Mesenchymal stem cell (in vitro differentiated cells and primary cell): ENCODE measurements around the gene RTN1.

Experiments used
- DNase-seq: peaks from one replicate; pipeline ENCODE4 v3.0.0-alpha.2; 2013
- H2AFZ ChIP-seq: one replicate; pipeline ENCODE4 v1.6.1; 2013; ENCODE audit warnings: low read depth, mild to moderate bottlenecking, control low read depth, inconsistent platforms, low read length, moderate library complexity
- H2AK5ac ChIP-seq: 2 replicates; pipeline ENCODE4 v1.6.1; 2013; ENCODE audit warnings: low read length, moderate library complexity, mild to moderate bottlenecking, inconsistent platforms; ENCODE audit not compliant: severe bottlenecking
- H2BK120ac ChIP-seq: one replicate; pipeline ENCODE4 v1.6.1; 2013; ENCODE audit warnings: low read depth, mild to moderate bottlenecking, inconsistent platforms, low read length, moderate library complexity
- H2BK12ac ChIP-seq, 2 experiments: one replicate each; pipeline ENCODE4 v1.6.1; 2013; ENCODE audit warnings: inconsistent platforms in 2 of 2, low read length in 2 of 2, mild to moderate bottlenecking in 2 of 2, moderate library complexity in 2 of 2, control low read depth in 1 of 2
- H2BK15ac ChIP-seq: one replicate; pipeline ENCODE4 v1.6.1; 2013; ENCODE audit warnings: mild to moderate bottlenecking, low read depth, inconsistent platforms; ENCODE audit not compliant: poor library complexity, severe bottlenecking
- H2BK5ac ChIP-seq: 2 replicates; pipeline ENCODE4 v1.6.1; 2013; ENCODE audit warnings: low read depth, mild to moderate bottlenecking, low read length, control low read depth, inconsistent platforms; ENCODE audit not compliant: poor library complexity, severe bottlenecking
- H3K14ac ChIP-seq, 2 experiments: one replicate each; pipeline ENCODE4 v1.6.1; 2013; ENCODE audit warnings: inconsistent platforms in 2 of 2, low read length in 2 of 2, control low read depth in 1 of 2, mild to moderate bottlenecking in 1 of 2, moderate library complexity in 1 of 2
- H3K18ac ChIP-seq, 2 experiments: one replicate each; pipeline ENCODE4 v1.6.1; 2013; ENCODE audit warnings: inconsistent platforms in 2 of 2, low read length in 2 of 2, control low read depth in 1 of 2, low read depth in 1 of 2, mild to moderate bottlenecking in 1 of 2
- H3K23ac ChIP-seq, 2 experiments: one replicate each; pipeline ENCODE4 v1.6.1; 2013; ENCODE audit warnings: inconsistent platforms in 2 of 2, low read length in 2 of 2, mild to moderate bottlenecking in 2 of 2, moderate library complexity in 2 of 2, control low read depth in 1 of 2
- H3K27ac ChIP-seq: 2 replicates; pipeline ENCODE4 v1.5.1; 2013; ENCODE audit warnings: mild to moderate bottlenecking, moderate library complexity, low read length, control low read depth, inconsistent platforms; ENCODE audit not compliant: poor library complexity, severe bottlenecking
- H3K27me3 ChIP-seq, 2 experiments: 2 replicates each; pipeline versions ENCODE4 v1.6.1 to v1.7.0; 2013; ENCODE audit warnings: low read length in 2 of 2, mild to moderate bottlenecking in 2 of 2, moderate library complexity in 2 of 2, control low read depth in 1 of 2, inconsistent platforms in 1 of 2; ENCODE audit not compliant: control insufficient read depth in 1 of 2, insufficient read depth in 1 of 2
- H3K36me3 ChIP-seq, 2 experiments: 2 replicates each; pipeline versions ENCODE4 v1.6.1 to v1.7.0; 2013; ENCODE audit warnings: low read length in 2 of 2, control low read depth in 1 of 2, inconsistent platforms in 1 of 2, low read depth in 1 of 2, mild to moderate bottlenecking in 1 of 2; ENCODE audit not compliant: insufficient read depth in 2 of 2, control insufficient read depth in 1 of 2
- H3K4ac ChIP-seq, 2 experiments: one replicate each; pipeline ENCODE4 v1.6.1; 2013; ENCODE audit warnings: inconsistent platforms in 2 of 2, low read length in 2 of 2, mild to moderate bottlenecking in 2 of 2, moderate library complexity in 2 of 2, control low read depth in 1 of 2, low read depth in 1 of 2
- H3K4me1 ChIP-seq: 2 replicates; pipeline ENCODE4 v1.6.1; 2013; ENCODE audit warnings: low read depth, low read length, control low read depth; ENCODE audit not compliant: control insufficient read depth, insufficient read depth
- H3K4me2 ChIP-seq: 2 replicates; pipeline ENCODE4 v1.6.1; 2013; ENCODE audit warnings: low read length, mild to moderate bottlenecking, inconsistent platforms; ENCODE audit not compliant: poor library complexity, severe bottlenecking
- H3K4me3 ChIP-seq, 2 experiments: 2 replicates each; pipeline versions ENCODE4 v1.5.1 to v1.7.0; 2013; ENCODE audit warnings: low read length in 2 of 2, mild to moderate bottlenecking in 2 of 2, control low read depth in 1 of 2, low read depth in 1 of 2; ENCODE audit not compliant: insufficient read depth in 1 of 2
- H3K79me1 ChIP-seq: replicated peaks from 2 replicates; pipeline ENCODE4 v1.6.1; 2013; ENCODE audit warnings: mild to moderate bottlenecking, control low read depth, low read length, inconsistent platforms; ENCODE audit not compliant: poor library complexity, severe bottlenecking
- H3K9ac ChIP-seq: 2 replicates; pipeline ENCODE4 v1.7.0; 2013; ENCODE audit warnings: mild to moderate bottlenecking, low read length, moderate library complexity
- H3K9me3 ChIP-seq: 2 replicates; pipeline ENCODE4 v1.7.0; 2013; ENCODE audit warnings: mild to moderate bottlenecking, low read length; ENCODE audit not compliant: control insufficient read depth
- H4K8ac ChIP-seq: one replicate; pipeline ENCODE4 v1.6.1; 2013; ENCODE audit warnings: inconsistent platforms, mild to moderate bottlenecking, low read length, moderate library complexity
- H4K91ac ChIP-seq: one replicate; pipeline ENCODE4 v1.6.1; 2013; ENCODE audit warnings: mild to moderate bottlenecking, low read length, inconsistent platforms
- WGBS: methylation state at CpG from one replicate; pipeline ENCODE4 v1.1.7; 2013; ENCODE audit warnings: mixed read lengths; 5-methylcytosine and 5-hydroxymethylcytosine counted together

RTN1 gene

DNA sequence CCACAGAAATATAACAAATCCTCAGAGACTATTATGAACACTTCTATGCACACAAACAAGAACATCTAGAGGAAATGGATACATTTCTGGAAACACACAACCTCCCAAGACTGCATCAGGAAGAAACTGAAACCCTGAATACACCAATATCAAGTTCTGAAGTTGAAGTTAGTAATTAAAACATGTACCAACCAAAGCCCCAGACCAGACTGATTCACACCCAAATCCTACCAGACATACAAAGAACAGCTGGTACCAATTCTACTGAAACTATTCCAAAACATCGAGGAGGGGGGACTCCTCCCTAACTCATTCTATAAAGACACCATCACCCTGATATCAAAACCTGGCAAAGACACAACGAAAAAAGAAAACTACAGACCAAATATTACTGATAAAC is 179.3 kb downstream of the RTN1 start:
- Histone ChIP-seq H3K9me3 (no peaks in the 10 kb centered on the region), H2BK15ac (no peak overlapping the region), H4K91ac (no peak overlapping the region), H3K27ac (no peak overlapping the region), H4K8ac (no peak overlapping the region), H3K4ac (no peak overlapping the region), H2BK5ac (no peak overlapping the region), H2AFZ (no peak overlapping the region), H2BK12ac (no peak overlapping the region), H3K14ac (no peak overlapping the region), H3K79me1 (no peaks in the 10 kb centered on the region), H3K4me3 (no peak overlapping the region), H3K23ac (no peak overlapping the region), H3K9ac (no peak overlapping the region), H3K18ac (no peak overlapping the region), H3K4me2 (no peak overlapping the region), H2AK5ac (no peak overlapping the region), H3K4me1 (no peaks in the 10 kb centered on the region), H3K36me3 (no peaks in the 10 kb centered on the region), H2BK120ac (no peak overlapping the region), H3K27me3 (peaks cover 0 to 7% of the 10 kb centered on the region in 2 experiments)
- DNase-seq = no peak
- WGBS = 19% methylated on average over 2 of the region's 2 CpGs

DNA sequence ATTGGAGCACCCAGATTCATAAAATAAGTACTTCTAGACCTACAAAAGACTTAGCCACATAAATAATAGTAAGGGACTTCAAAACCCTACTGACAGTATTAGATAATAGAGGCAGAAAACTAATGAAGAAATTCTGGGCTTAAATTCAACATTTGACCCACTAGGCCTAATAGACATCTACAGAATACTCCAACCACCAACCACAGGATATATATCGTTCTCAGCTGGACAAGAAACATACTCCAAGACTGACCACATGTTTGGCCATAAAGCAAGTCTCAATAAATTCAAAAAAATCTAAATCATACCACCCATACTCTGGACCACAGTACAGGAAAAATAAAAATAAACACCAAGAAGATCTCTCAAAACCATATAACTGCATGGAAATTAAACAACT is 180.2 kb downstream of the RTN1 start:
- H3K4me2 ChIP-seq = no peak overlapping the region
- no peak overlapping the region for H3K14ac ChIP-seq
- H3K36me3 ChIP-seq = no peaks in the 10 kb centered on the region
- no peak overlapping the region for H4K8ac ChIP-seq
- no peaks in the 10 kb centered on the region for H3K79me1 ChIP-seq
- no peak overlapping the region for H2BK120ac ChIP-seq
- no peak overlapping the region for H2AFZ ChIP-seq
- H3K4me3 ChIP-seq = no peak overlapping the region
- H3K23ac ChIP-seq = no peak overlapping the region
- no peaks in the 10 kb centered on the region for H3K4me1 ChIP-seq
- peaks cover 3 to 7% of the 10 kb centered on the region in 2 experiments for H3K27me3 ChIP-seq
- H2BK15ac ChIP-seq = no peak overlapping the region
- H2BK5ac ChIP-seq = no peak overlapping the region
- no peaks in the 10 kb centered on the region for H3K9me3 ChIP-seq
- WGBS = 0% methylated on average over 1 of the region's 1 CpG
- H2AK5ac ChIP-seq = no peak overlapping the region
- H2BK12ac ChIP-seq = no peak overlapping the region
- no peak overlapping the region for H3K9ac ChIP-seq
- no peak overlapping the region for H4K91ac ChIP-seq
- H3K18ac ChIP-seq = no peak overlapping the region
- H3K27ac ChIP-seq = no peak overlapping the region
- DNase-seq = no peak
- no peak overlapping the region for H3K4ac ChIP-seq

DNA sequence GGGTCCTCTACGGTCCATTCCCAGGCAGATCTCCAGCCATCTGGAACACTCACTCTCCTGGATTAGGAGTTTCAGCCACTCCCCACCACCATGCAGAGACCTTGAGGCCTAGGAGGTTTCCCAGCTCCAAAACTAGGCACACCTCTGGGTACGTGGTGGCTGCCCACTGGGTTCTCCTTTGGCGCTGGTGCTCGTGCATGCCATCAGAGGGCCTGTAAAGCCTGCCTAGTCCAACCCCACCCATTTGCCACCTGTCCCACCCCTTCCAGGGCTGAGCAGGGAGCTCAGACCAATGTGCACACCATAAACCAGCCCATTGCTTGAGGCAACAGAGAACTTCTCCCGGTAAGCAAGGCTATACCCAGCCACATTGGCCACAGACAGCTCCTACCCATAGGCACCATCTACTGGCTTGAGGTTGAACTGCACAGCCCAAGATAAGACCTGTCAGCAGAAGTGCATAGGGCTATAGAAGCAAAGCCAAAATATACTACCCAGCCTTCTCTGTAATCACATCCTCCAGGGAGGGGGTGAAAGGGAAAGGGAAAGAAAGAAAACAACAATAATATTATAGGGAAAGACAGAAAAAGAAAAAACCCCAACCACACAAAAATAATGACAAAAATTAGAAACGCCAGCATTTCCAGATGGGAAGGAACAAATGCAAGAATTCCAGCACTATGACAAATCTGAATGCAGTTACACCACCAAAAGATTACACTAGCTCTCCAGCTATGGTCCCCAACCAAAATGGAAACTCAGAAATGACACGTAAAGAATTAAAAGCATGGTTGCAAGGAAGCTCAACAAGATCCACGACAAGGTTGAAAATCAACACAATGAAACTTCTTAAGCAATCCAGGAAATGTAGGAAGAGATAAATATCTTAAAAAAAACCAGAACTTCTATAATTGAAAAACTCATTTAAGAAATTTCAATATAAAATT is 182.1 kb downstream of the RTN1 start:
- Histone ChIP-seq H2BK15ac (no peak overlapping the region), H4K91ac (no peak overlapping the region), H3K4me3 (no peak overlapping the region), H3K23ac (no peak overlapping the region), H3K79me1 (no peaks in the 10 kb centered on the region), H3K14ac (no peak overlapping the region), H3K27ac (no peak overlapping the region), H3K9ac (no peak overlapping the region), H2AFZ (no peak overlapping the region), H2AK5ac (no peak overlapping the region), H3K4ac (no peak overlapping the region), H3K4me1 (no peaks in the 10 kb centered on the region), H3K4me2 (no peak overlapping the region), H2BK5ac (no peak overlapping the region), H3K36me3 (no peaks in the 10 kb centered on the region), H3K18ac (no peak overlapping the region), H3K27me3 (peaks cover 0 to 3% of the 10 kb centered on the region in 2 experiments), H2BK120ac (no peak overlapping the region), H4K8ac (no peak overlapping the region), H2BK12ac (no peak overlapping the region), H3K9me3 (no peaks in the 10 kb centered on the region)
- peak; percentile 49 for DNase-seq
- 81% methylated on average over 7 of the region's 8 CpGs for WGBS

DNA sequence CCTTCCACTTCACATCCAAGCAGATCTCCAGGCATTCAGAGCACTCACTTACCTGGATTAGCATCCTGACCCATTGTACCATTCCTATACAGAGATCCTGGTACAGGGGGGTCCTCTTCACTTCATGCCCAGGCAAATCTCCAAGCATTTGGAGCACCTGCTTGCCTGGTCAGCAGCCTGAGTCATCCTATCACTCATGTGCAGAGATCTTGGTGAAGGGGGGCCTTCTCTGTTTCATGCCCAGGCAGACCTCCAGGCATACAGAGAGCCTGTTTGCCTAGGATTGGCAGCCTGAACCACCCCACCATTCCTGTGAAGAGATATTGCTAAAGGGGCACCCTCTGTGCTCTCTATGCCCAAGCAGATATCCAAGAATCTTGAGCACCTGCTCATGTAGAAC is 182.9 kb downstream of the RTN1 start:
- Histone ChIP-seq H2AK5ac (no peak overlapping the region), H3K27me3 (peaks cover 0 to 3% of the 10 kb centered on the region in 2 experiments), H2AFZ (no peak overlapping the region), H3K4ac (no peak overlapping the region), H3K79me1 (no peaks in the 10 kb centered on the region), H2BK120ac (no peak overlapping the region), H3K36me3 (no peaks in the 10 kb centered on the region), H3K27ac (no peak overlapping the region), H3K14ac (no peak overlapping the region), H4K91ac (no peak overlapping the region), H3K23ac (no peak overlapping the region), H3K9ac (no peak overlapping the region), H4K8ac (no peak overlapping the region), H2BK15ac (no peak overlapping the region), H3K4me2 (no peak overlapping the region), H3K18ac (no peak overlapping the region), H3K4me1 (no peaks in the 10 kb centered on the region), H2BK5ac (no peak overlapping the region), H2BK12ac (no peak overlapping the region), H3K4me3 (no peak overlapping the region), H3K9me3 (no peaks in the 10 kb centered on the region)
- no peak for DNase-seq
